ENCODE measurements around the gene LIMCH1.

DNA sequence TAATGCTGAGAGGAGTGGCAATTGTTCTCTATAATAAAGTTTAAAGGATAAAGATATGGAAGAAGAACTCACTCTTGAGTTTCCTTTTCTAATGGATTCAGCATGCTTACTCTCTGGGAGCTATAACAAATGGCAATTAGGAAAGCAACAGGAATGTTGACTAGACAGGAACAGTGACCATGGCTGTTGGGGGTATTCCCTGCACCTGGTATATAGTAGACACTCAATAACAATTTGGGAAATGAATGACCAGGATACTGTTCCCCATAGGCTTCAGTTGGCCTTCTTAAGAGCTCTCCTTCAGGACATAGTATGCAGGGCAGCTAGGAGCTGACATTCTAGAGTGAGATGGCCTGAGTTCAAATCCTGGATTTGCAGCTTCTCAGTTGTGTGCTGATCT, 1.8 kb downstream of the LIMCH1 start:
- TF ChIP-seq, protein P1, sequence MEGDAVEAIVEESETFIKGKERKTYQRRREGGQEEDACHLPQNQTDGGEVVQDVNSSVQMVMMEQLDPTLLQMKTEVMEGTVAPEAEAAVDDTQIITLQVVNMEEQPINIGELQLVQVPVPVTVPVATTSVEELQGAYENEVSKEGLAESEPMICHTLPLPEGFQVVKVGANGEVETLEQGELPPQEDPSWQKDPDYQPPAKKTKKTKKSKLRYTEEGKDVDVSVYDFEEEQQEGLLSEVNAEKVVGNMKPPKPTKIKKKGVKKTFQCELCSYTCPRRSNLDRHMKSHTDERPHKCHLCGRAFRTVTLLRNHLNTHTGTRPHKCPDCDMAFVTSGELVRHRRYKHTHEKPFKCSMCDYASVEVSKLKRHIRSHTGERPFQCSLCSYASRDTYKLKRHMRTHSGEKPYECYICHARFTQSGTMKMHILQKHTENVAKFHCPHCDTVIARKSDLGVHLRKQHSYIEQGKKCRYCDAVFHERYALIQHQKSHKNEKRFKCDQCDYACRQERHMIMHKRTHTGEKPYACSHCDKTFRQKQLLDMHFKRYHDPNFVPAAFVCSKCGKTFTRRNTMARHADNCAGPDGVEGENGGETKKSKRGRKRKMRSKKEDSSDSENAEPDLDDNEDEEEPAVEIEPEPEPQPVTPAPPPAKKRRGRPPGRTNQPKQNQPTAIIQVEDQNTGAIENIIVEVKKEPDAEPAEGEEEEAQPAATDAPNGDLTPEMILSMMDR (IDR thresholded peaks at IDR 0.05; ENCODE audit: low read depth, low read length, poor library complexity, severe bottlenecking) = no peak
- no peak for TF ChIP-seq EZH2phosphoT487 (IDR thresholded peaks at IDR 0.05; ENCODE audit: borderline replicate concordance, low read length)

All from DOHH2 (cell line).